Activated CD4-positive, alpha-beta T cell treated with anti-CD3 and anti-CD28 coated beads, Interleukin-2, amount 10 ng/mL, durations not matched to agents 24 days and 14 days (primary cell): Measurements from ENCODE around the gene BMP6. TPM values are rescaled to one million over a fixed set of nuclear protein-coding genes. Genes with fewer than 3 reads are reported as not detected.
A peak's percentile ranks its signal among the peaks of the same experiment; 100 is the strongest.

Experiments used
- DNase-seq: peaks from one replicate; pipeline ENCODE4 v3.0.0; 2022
- H3K27ac Mint-ChIP-seq: one replicate; pipeline ENCODE4 v1.8.0; 2022; ENCODE audit warnings: mild to moderate bottlenecking, mixed read lengths
- H3K27me3 Mint-ChIP-seq: one replicate; pipeline ENCODE4 v1.8.0; 2022; ENCODE audit warnings: mixed read lengths
- H3K36me3 Mint-ChIP-seq: one replicate; pipeline ENCODE4 v1.8.0; 2022; ENCODE audit warnings: low read depth, mild to moderate bottlenecking, mixed read lengths
- H3K4me1 Mint-ChIP-seq: one replicate; pipeline ENCODE4 v1.8.0; 2021; ENCODE audit warnings: mixed read lengths
- H3K4me3 Mint-ChIP-seq: one replicate; pipeline ENCODE4 v1.8.0; 2022; ENCODE audit warnings: mild to moderate bottlenecking, moderate library complexity, mixed read lengths
- H3K9me3 Mint-ChIP-seq: one replicate; pipeline ENCODE4 v1.8.0; 2021; ENCODE audit warnings: mixed read lengths
- intact Hi-C: fragments of 100-400 bp; cut with micrococcal nuclease; formaldehyde crosslinking; loops from one replicate; pipeline ENCODE4 v1.15.1; 2023
- total RNA-seq: library from RNA; stranded (reverse); gene quantifications from 2 replicates; pipeline ENCODE4 v1.2.3, GENCODE V29; 2022

Gene BMP6
- total RNA-seq, 1 donor from 2014 or later: 0.56 TPM

DNA sequence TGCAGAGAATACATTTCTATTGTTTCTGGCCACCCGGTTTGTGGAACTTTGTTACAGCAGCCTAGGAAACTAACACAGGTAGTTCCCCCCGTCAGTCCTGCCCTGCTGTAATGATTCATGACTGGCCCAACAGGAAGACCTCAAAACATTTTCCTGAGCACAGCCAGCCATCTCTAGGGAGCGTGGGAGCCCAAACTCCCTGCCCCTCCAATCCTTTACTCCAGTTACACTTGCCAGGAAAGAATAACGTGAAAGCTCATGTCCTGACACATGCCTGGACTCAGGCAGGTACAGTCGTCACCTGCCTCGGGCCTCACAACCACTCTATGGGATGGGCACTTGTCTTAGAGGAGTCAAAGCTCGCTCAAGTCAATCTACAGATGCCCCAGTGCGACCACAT lies 176.3 kb downstream of the BMP6 start:
- H3K27me3 Mint-ChIP-seq: no peaks in the 10 kb centered on the region
- H3K4me1 Mint-ChIP-seq: peaks cover 4% of the 10 kb centered on the region
- H3K9me3 Mint-ChIP-seq: no peaks in the 10 kb centered on the region
- no peak overlapping the region for H3K4me3 Mint-ChIP-seq
- no peak overlapping the region for H3K27ac Mint-ChIP-seq
- peaks cover 68% of the 10 kb centered on the region for H3K36me3 Mint-ChIP-seq
- intact Hi-C loops: no loop called here
- DNase-seq: no peak

DNA sequence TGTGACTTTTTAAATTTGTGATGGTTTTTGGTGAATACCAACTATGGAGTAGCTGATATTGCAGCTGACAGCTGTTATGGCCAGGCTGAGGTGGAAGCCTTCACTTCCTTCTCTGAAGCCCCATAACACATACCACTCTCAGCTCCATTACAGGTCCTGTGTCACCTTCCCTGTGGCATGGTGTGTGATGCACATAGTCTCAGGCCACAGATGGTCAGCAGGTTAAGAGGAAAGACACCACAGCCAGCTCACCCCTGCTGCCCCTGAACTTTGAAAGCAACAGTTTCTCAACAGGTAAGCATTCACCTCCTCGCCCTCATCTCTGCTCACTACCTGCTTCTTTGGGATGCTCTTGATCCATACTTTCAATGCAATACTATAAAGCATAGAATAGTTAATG lies 177.0 kb downstream of the BMP6 start:
- Mint-ChIP-seq H3K4me1 (peaks cover 8% of the 10 kb centered on the region), H3K27me3 (no peaks in the 10 kb centered on the region), H3K27ac (no peak overlapping the region), H3K9me3 (no peaks in the 10 kb centered on the region), H3K36me3 (peaks cover 65% of the 10 kb centered on the region), H3K4me3 (no peak overlapping the region)
- no peak for DNase-seq
- intact Hi-C loops: no loop called here

DNA sequence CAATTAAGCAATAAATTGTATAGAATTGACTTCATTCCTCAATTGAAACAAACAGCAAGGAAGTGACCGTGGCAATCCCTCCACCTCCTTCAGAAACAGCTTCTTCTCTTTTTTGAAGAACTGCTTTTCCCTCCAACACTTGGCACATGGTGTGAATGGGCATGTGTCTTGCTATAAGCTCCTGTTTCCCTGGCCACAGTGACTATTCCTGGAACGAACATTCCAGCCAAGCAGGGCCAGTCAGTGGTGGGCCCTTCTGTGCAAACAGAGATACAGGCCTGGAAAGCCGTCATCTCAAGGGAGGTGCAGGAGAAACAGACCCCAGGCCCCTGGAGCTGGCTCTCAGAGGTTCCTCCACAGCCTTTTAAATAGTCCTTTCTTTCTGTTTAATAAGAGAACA lies 177.8 kb downstream of the BMP6 start:
- intact Hi-C loops: no loop called here
- DNase-seq: no peak
- H3K9me3 Mint-ChIP-seq: no peaks in the 10 kb centered on the region
- no peaks in the 10 kb centered on the region for H3K27me3 Mint-ChIP-seq
- H3K36me3 Mint-ChIP-seq: peaks cover 57% of the 10 kb centered on the region
- H3K4me1 Mint-ChIP-seq: peaks cover 9% of the 10 kb centered on the region
- no peak overlapping the region for H3K4me3 Mint-ChIP-seq
- H3K27ac Mint-ChIP-seq: no peak overlapping the region

DNA sequence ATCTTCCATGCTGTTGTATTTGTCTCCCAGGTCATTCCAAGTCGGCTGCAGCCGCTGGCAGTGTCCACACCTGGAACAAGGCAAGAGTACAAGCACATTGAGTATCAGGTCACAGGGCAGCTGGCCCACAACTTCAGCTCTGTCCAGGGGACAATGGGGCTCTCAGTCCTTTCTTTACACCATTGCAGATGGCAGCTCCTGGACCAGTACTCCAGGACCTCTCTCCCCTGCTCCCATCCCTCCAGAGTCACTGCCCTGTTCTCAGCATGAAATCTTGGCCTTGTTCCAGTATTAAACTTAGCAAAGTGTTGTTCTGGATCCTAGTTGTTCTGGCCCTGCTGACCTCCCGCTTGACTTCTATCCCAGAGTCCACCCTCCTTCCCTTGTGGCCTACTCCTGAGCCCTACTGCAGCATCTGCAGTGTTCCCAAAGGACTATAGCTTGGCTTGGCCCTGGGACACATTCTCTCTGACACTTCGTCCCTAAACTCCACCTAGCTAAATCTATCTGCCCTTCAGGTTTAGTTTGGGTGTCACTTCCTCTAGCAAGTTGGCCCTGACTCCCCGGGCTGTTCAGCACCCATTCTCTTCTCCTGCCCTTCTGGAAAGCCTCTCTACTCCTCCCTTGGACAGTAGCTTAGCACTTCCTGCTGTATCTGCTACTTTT lies 178.9 kb downstream of the BMP6 start:
- H3K4me1 Mint-ChIP-seq: peaks cover 14% of the 10 kb centered on the region
- no peaks in the 10 kb centered on the region for H3K9me3 Mint-ChIP-seq
- H3K27me3 Mint-ChIP-seq: no peaks in the 10 kb centered on the region
- intact Hi-C loops: no loop called here
- DNase-seq: no peak
- peak overlapping the region; percentile 14 for H3K27ac Mint-ChIP-seq
- no peak overlapping the region for H3K4me3 Mint-ChIP-seq
- peaks cover 51% of the 10 kb centered on the region for H3K36me3 Mint-ChIP-seq

DNA sequence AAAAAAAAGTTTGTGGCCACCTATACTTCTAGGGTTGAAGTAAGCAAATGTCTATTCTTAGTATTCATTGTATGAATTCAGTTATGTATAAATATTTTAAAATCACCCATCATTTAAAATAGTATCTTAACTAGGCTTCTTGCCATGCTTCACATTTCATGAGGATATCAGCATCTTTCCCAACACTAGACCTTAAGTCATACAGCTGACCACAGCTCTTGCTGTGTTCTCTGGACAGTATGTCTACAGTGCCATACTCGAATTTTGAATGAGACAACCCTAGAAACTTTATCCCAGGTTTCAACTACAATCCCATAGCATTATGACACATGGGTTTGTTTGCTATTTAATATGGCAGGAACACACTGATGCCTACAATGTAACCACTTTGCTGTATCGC lies 179.5 kb downstream of the BMP6 start:
- Mint-ChIP-seq H3K4me3 (no peak overlapping the region), H3K9me3 (no peaks in the 10 kb centered on the region), H3K36me3 (peaks cover 46% of the 10 kb centered on the region), H3K27me3 (no peaks in the 10 kb centered on the region), H3K4me1 (peaks cover 14% of the 10 kb centered on the region), H3K27ac (no peak overlapping the region)
- intact Hi-C loops: no loop called here
- no peak for DNase-seq

DNA sequence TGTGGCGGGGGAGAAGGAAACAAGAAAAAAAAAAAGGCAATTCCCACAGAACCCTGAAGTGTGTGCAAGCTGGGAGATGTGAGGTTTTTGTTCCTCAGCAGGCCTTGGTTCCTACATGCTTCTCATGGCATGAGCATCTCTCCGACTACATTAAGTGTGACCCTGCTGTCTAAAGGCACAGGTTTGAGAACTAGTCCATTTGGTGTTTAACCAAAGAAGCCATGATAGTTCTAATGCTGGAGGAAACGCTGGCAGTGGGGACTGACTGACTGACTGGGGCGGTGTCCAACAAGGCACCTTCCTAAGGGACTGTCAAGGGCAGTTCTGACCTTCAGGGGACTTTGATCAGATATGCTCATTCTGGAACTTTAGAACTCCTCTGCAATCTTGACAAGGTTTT lies 180.8 kb downstream of the BMP6 start:
- H3K4me1 Mint-ChIP-seq: peaks cover 17% of the 10 kb centered on the region
- H3K27ac Mint-ChIP-seq: no peak overlapping the region
- intact Hi-C loops: no loop called here
- no peak overlapping the region for H3K4me3 Mint-ChIP-seq
- no peak for DNase-seq
- H3K9me3 Mint-ChIP-seq: no peaks in the 10 kb centered on the region
- H3K27me3 Mint-ChIP-seq: no peaks in the 10 kb centered on the region
- peaks cover 34% of the 10 kb centered on the region for H3K36me3 Mint-ChIP-seq

DNA sequence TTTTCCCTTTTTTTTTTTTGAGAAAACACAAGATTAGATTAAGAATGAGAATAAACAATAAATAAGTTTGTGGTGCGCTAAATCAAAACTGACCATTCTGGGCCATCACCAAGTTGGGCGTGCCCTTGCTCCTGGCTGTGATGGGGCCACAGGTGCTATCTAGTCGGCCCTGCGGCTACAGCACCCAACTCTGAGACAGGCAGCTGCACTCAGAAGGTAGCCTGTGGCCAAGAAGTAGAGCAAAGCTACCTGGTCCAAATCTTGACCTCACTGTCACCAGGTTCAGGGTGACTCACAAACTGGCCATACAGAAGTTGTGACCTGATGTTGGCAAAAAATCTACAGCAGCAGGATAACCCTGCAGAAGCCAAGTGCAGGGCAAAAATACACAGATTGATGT lies 181.3 kb downstream of the BMP6 start:
- Mint-ChIP-seq H3K36me3 (peaks cover 31% of the 10 kb centered on the region), H3K27ac (no peak overlapping the region), H3K4me3 (no peak overlapping the region), H3K9me3 (no peaks in the 10 kb centered on the region), H3K27me3 (no peaks in the 10 kb centered on the region), H3K4me1 (peaks cover 17% of the 10 kb centered on the region)
- intact Hi-C loops: no loop called here
- no peak for DNase-seq

DNA sequence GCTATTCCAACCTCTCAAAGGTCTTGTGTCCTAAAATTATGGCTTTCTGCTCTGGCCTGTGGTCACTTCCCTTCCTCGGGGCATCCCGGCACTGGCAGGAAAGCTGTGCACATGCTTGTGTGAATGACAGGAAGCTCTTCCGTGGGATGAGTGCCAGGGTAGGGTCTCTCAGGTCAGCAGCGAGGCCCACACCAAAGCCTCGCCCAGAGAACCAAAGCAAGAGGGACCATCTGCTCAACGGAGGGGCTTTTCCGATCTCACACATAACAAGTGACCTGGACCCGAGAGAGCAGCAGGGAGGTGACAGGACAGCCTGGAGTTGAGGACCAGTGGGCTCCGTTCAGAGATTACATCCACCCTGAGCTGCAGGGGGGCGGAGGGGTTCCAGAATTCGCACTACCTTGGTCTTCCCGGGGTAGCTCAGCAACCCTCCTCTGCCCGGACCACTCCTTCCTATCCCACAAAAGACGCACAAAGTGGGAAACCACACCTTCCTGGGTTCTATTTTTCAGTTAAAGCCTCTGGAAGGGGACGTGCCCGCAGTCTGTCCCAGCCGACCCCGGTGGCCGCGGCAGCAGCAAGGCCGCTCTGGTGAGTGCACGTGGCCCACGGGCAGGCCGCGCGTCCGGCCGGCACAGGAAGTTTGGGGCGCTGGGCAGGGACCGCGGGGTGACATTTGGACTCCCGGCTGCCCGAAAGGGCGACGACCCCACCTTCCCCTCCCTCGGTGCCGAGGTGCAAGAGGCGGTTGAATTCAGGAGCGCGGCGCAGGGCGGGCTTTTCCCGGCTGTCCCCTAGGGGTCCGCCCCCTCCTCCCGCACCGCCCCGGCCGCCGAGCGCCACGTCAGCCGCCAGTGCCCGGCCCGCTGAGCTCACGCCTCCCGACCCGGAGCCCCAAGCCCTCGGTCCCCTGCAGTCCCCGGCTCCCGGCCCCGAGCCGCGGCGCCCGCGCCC lies 183.7 kb downstream of the BMP6 start:
- Mint-ChIP-seq H3K36me3 (peaks cover 15% of the 10 kb centered on the region), H3K27me3 (no peaks in the 10 kb centered on the region), H3K27ac (peak overlapping the region; percentile 81), H3K9me3 (no peaks in the 10 kb centered on the region), H3K4me3 (peak overlapping the region; percentile 92), H3K4me1 (peaks cover 17% of the 10 kb centered on the region)
- peak; percentile 86 for DNase-seq
- intact Hi-C loops: loop anchor here (1.0 to 10.0 kb wide), 5 partner anchors 155 to 765 kb away; partner anchors contain the start of genes BLOC1S5, EEF1E1 and SLC35B3

DNA sequence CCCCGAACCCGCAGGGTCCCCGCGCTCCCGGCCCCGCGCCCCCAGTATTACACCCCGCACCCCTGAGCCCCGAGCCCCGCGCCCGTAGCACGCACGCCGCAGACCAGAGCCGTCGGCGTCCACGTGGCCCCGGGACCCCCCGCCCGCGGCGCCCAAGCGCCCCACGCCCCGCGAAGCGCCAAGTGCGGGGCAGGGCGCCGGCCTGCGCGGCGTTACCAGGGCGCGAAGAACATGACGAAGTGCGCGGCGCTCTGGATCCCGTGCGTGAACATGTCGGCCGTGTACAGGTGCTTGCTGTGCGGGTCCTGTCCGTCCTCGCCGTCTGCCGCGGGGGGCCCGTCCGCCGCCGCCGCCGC lies 184.4 kb downstream of the BMP6 start:
- DNase-seq: no peak
- intact Hi-C loops: loop anchor here (1.0 to 10.0 kb wide), 5 partner anchors 155 to 765 kb away; partner anchors contain the start of genes BLOC1S5, EEF1E1 and SLC35B3
- peaks cover 9% of the 10 kb centered on the region for H3K36me3 Mint-ChIP-seq
- no peaks in the 10 kb centered on the region for H3K9me3 Mint-ChIP-seq
- H3K27me3 Mint-ChIP-seq: no peaks in the 10 kb centered on the region
- H3K4me3 Mint-ChIP-seq: no peak overlapping the region
- H3K27ac Mint-ChIP-seq: no peak overlapping the region
- peaks cover 17% of the 10 kb centered on the region for H3K4me1 Mint-ChIP-seq

DNA sequence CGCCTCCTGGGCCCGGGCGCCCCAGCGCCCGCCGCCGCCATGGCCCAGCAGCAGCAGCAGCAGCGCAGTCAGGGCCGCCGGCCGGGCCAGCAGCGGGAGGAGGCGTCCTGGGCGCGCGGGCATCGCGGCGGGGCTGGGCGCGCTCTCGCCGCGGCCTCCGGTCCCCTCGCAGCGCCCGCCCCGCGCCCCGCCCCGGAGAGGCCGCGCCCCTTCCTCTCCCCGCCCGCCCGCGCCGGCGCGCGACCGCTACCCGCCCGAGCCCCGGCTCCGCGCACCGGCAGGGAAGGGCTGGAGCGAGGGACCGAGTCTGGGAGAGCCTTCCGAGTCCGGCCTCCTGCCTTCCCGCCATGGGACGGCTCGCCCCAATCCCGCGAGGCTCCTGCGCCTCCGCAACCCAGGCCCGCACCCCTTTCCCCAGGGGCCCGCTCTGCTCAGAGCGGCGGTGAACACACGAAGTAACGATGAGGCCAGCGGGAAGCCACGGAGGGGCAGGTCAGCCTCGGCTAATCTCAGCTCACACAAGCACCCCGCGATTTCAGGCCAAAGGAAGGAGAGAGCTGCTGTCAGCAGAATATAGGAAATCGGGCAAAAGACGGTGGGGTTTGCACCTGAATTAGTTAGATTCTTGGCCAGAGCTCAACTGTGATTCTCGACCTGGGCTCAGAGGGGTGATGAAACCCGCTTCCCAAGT lies 184.9 kb downstream of the BMP6 start, which contains the start of gene TXNDC5:
TSS of gene TXNDC5 (minus strand) at position 135 of the 691 bp plus-strand sequence. CDS start at position 123, 12 bp downstream.
- intact Hi-C loops: loop anchor here (1.0 to 10.0 kb wide), 5 partner anchors 154 to 766 kb away; partner anchors contain the start of genes BLOC1S5, EEF1E1 and SLC35B3
- H3K4me1 Mint-ChIP-seq: peaks cover 17% of the 10 kb centered on the region
- DNase-seq: peak; percentile 93
- peak within 1 kb of the TSS; percentile 81 for H3K27ac Mint-ChIP-seq
- H3K27me3 Mint-ChIP-seq: no peaks in the 10 kb centered on the region
- no peaks in the 10 kb centered on the region for H3K9me3 Mint-ChIP-seq
- peak within 1 kb of the TSS; percentile 92 for H3K4me3 Mint-ChIP-seq
- peaks cover 9% of the 10 kb centered on the region for H3K36me3 Mint-ChIP-seq

DNA sequence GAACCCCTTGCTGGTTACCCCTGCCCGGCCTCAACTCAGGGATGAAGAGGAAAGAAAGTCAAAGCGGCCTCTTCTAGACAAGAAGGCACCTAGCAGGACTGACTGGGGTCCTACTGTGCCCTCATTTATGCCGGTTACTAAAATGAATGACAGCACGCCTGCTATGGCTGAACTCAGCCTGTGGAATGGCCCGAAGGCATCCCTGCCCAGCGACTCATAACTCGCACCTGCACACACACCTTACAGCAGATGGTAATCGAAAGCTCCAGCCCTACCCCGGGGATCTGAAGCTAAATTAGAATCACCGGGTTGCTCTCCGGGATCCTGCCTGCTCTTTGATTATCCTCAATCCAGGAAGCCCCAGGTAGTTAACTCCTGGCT lies 185.4 kb downstream of the BMP6 start:
- Mint-ChIP-seq H3K36me3 (peaks cover 9% of the 10 kb centered on the region), H3K27me3 (no peaks in the 10 kb centered on the region), H3K4me3 (no peak overlapping the region), H3K27ac (no peak overlapping the region), H3K9me3 (no peaks in the 10 kb centered on the region), H3K4me1 (peaks cover 17% of the 10 kb centered on the region)
- intact Hi-C loops: loop anchor here (2.0 to 10.0 kb wide), 4 partner anchors 153 to 767 kb away; partner anchors contain the start of genes BLOC1S5 and SLC35B3
- DNase-seq: no peak

DNA sequence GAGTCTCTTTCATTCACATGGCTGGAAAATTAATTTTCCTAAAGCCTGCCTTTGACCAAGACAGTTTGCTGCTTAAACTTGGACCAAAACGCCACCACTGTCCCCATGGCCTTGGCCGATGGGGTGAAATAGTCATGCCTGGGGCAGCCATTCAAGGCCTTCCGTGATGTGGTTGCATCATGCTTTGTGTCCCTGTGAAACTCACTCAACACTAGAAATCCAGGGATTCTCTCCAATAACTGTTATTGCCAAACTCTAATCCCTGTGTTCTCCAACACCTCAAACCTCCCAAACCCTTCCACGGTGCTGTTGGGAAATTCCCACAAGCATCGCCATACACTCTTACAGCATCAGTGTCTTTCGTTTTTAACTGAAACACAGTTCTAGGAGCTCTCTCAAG lies 186.1 kb downstream of the BMP6 start:
- no peaks in the 10 kb centered on the region for H3K27me3 Mint-ChIP-seq
- H3K4me1 Mint-ChIP-seq: peaks cover 14% of the 10 kb centered on the region
- intact Hi-C loops: loop anchor here (10.0 kb wide), 2 partner anchors 523 to 767 kb away; partner anchors contain the start of gene SLC35B3
- H3K27ac Mint-ChIP-seq: no peak overlapping the region
- peaks cover 6% of the 10 kb centered on the region for H3K36me3 Mint-ChIP-seq
- no peaks in the 10 kb centered on the region for H3K9me3 Mint-ChIP-seq
- no peak overlapping the region for H3K4me3 Mint-ChIP-seq
- no peak for DNase-seq

DNA sequence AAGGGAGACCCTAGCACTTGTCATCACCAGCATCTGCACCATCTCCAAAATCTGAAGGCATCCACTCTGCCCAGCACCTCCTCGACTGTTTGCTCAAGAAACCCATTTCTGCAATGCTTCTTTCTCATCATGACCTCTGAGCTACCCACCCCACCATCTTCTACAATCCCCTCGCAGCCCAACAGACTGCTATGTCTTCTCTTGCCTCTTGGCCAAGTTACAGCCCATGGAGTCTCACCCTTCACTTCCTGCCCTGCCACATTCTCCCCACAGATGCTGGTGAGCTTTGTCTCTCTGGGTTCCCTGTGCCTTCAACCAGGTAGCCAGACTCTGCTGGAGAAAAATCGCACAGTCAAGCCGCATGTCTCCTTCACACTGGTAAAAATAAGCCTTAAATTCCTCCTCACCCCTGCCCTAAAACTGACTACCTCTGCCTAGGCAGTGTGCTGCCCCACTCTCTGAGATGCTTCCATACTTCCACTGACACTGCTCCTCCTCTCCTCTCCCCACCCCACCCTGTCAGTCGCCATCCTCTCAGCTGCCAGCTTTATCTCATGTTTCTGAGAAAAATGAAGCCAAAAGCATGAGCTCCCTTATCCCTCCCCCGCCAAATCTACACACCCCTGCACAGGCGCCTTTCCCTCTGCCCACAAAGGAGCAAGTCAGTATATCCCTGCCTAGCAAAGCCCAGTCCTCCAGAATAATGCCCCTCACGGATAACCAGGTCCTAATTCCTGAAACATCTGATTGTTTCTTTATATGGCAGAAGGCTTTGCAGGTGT lies 187.0 kb downstream of the BMP6 start:
- no peaks in the 10 kb centered on the region for H3K27me3 Mint-ChIP-seq
- no peak overlapping the region for H3K27ac Mint-ChIP-seq
- H3K4me3 Mint-ChIP-seq: no peak overlapping the region
- intact Hi-C loops: loop anchor here (10.0 kb wide), 2 partner anchors 522 to 768 kb away; partner anchors contain the start of gene SLC35B3
- DNase-seq: no peak
- peaks cover 4% of the 10 kb centered on the region for H3K36me3 Mint-ChIP-seq
- no peaks in the 10 kb centered on the region for H3K9me3 Mint-ChIP-seq
- peaks cover 11% of the 10 kb centered on the region for H3K4me1 Mint-ChIP-seq
